CD14-positive monocyte (primary cell): Measurements from ENCODE around the gene TPM2. TPM values are rescaled to one million over a fixed set of nuclear protein-coding genes. Genes with fewer than 3 reads are reported as not detected.

Experiments used
- DNase-seq, 3 donors: peaks; one replicate each; pipeline ENCODE4 v3.0.0-alpha.2; 2011 to 2022
- H2AFZ ChIP-seq: 2 replicates; pipeline ENCODE4 v1.6.0; 2012; ENCODE audit warnings: mild to moderate bottlenecking, low read depth, low read length, inconsistent platforms; ENCODE audit not compliant: insufficient read depth, poor library complexity, severe bottlenecking
- H3K27ac ChIP-seq, 2 donors: 1 replicate in 1 of 2; 2 replicates in 1 of 2; pipeline ENCODE4 v1.5.1; 2012 to 2013; ENCODE audit warnings: low read length in 2 of 2, control low read depth in 1 of 2, inconsistent platforms in 1 of 2, low read depth in 1 of 2, mild to moderate bottlenecking in 1 of 2
- H3K27me3 ChIP-seq, 2 donors: one replicate each; pipeline versions ENCODE4 v1.6.0 to v1.6.1; 2011 to 2013; ENCODE audit warnings: low read length in 2 of 2; ENCODE audit not compliant: control insufficient read depth in 2 of 2, insufficient read depth in 2 of 2
- H3K36me3 ChIP-seq, 2 donors: replicated peaks in 1 of 2; 1 replicate in 1 of 2; 2 replicates in 1 of 2; pipeline versions ENCODE4 v1.5.1 to v1.6.1; 2012 to 2013; ENCODE audit warnings: low read length in 2 of 2, control low read depth in 1 of 2, inconsistent platforms in 1 of 2, mild to moderate bottlenecking in 1 of 2; ENCODE audit not compliant: insufficient read depth in 2 of 2, control insufficient read depth in 1 of 2
- H3K4me1 ChIP-seq, 2 donors: 1 replicate in 1 of 2; 2 replicates in 1 of 2; pipeline versions ENCODE4 v1.5.1 to v1.6.1; 2012 to 2013; ENCODE audit warnings: low read length in 2 of 2, control low read depth in 1 of 2, inconsistent platforms in 1 of 2, mild to moderate bottlenecking in 1 of 2, moderate library complexity in 1 of 2; ENCODE audit not compliant: insufficient read depth in 2 of 2, control insufficient read depth in 1 of 2
- H3K4me2 ChIP-seq: replicated peaks from 2 replicates; pipeline ENCODE3; 2012; ENCODE audit warnings: low read length, moderate library complexity, mild to moderate bottlenecking; ENCODE audit not compliant: poor library complexity, severe bottlenecking; ENCODE audit errors: extremely low read depth
- H3K4me3 ChIP-seq, 3 experiments: fragments of 200-600 bp in 1 of 3; sonication (generic) in 1 of 3; replicated peaks in 1 of 3; 1 replicate in 2 of 3; 2 replicates in 1 of 3; pipeline ENCODE4 v1.5.1; 2011 to 2013; ENCODE audit warnings: low read length in 3 of 3, mild to moderate bottlenecking in 3 of 3, control low read depth in 2 of 3, low read depth in 2 of 3, inconsistent platforms in 1 of 3, moderate library complexity in 1 of 3
- H3K79me2 ChIP-seq: 2 replicates; pipeline ENCODE4 v1.6.0; 2012; ENCODE audit warnings: mild to moderate bottlenecking, control low read depth, inconsistent platforms, low read length, moderate library complexity; ENCODE audit not compliant: insufficient read depth
- H3K9ac ChIP-seq: 2 replicates; pipeline ENCODE4 v1.6.0; 2017; ENCODE audit warnings: low read length, mild to moderate bottlenecking; ENCODE audit not compliant: insufficient read depth, poor library complexity, severe bottlenecking
- H3K9me3 ChIP-seq, 2 donors: replicated peaks in 1 of 2; 1 replicate in 1 of 2; 2 replicates in 1 of 2; pipeline versions ENCODE4 v1.5.1 to v1.6.1; 2012 to 2013; ENCODE audit warnings: low read length in 2 of 2, control low read depth in 1 of 2; ENCODE audit not compliant: control insufficient read depth in 1 of 2, insufficient read depth in 1 of 2
- H4K20me1 ChIP-seq: 2 replicates; pipeline ENCODE4 v1.6.0; 2012; ENCODE audit warnings: mild to moderate bottlenecking, low read length, control low read depth, moderate library complexity; ENCODE audit not compliant: insufficient read depth
- H3K27ac Mint-ChIP-seq, 7 donors: one replicate each; pipeline ENCODE4 v1.8.0; 2020; ENCODE audit warnings: mild to moderate bottlenecking in 7 of 7, mixed read lengths in 7 of 7, moderate library complexity in 6 of 7, inconsistent platforms in 2 of 7
- H3K27me3 Mint-ChIP-seq, 3 donors: one replicate each; pipeline ENCODE4 v1.8.0; 2021 to 2022; ENCODE audit warnings: low read depth in 3 of 3, mild to moderate bottlenecking in 3 of 3, mixed read lengths in 3 of 3, moderate library complexity in 3 of 3, inconsistent platforms in 1 of 3
- H3K36me3 Mint-ChIP-seq, 2 donors: one replicate each; pipeline ENCODE4 v1.8.0; 2020; ENCODE audit warnings: mixed read lengths in 2 of 2, inconsistent platforms in 1 of 2, mild to moderate bottlenecking in 1 of 2
- H3K4me1 Mint-ChIP-seq: one replicate; pipeline ENCODE4 v1.8.0; 2020; ENCODE audit warnings: mild to moderate bottlenecking, mixed read lengths
- H3K4me3 Mint-ChIP-seq, 2 donors: one replicate each; pipeline ENCODE4 v1.8.0; 2020; ENCODE audit warnings: mild to moderate bottlenecking in 2 of 2, mixed read lengths in 2 of 2, moderate library complexity in 1 of 2
- H3K9me3 Mint-ChIP-seq, 7 donors: one replicate each; pipeline ENCODE4 v1.8.0; 2020 to 2022; ENCODE audit warnings: mixed read lengths in 7 of 7, mild to moderate bottlenecking in 6 of 7, moderate library complexity in 6 of 7, inconsistent platforms in 2 of 7
- CTCF ChIP-seq: fragments of 200-600 bp; IDR thresholded peaks from one replicate; pipeline ENCODE4 v1.8.0; 2022; ENCODE audit warnings: antibody characterized with exemption, mild to moderate bottlenecking
- WGBS: methylation state at CpG from one replicate; pipeline ENCODE4 v1.1.5; 2013; ENCODE audit warnings: missing lambda C conversion rate; ENCODE audit not compliant: insufficient coverage; 5-methylcytosine and 5-hydroxymethylcytosine counted together
- intact Hi-C, 2 donors: fragments of 100-400 bp; cut with micrococcal nuclease; formaldehyde crosslinking; loops; one replicate each; pipeline versions ENCODE4 v1.15.0 to v1.15.1; 2023
- polyA plus RNA-seq, 3 donors: library from polyadenylated mRNA; depleted of rRNA in 1 of 3; unstranded in 2 of 3; stranded (reverse) in 1 of 3; fragments of 300-500 nt in 2 of 3; fragments of >200 nt in 1 of 3; fragmentation: Illumina TruSeq in 2 of 3; gene quantifications; 1 replicate in 2 of 3; 2 replicates in 1 of 3; pipeline ENCODE4 v1.2.3, GENCODE V29; 2012 to 2021

The TPM2 gene
- polyA plus RNA-seq, 3 donors: 7.7 TPM; not detected in 2

- no peak for DNase-seq
- no peaks in the 10 kb centered on the region for H4K20me1 ChIP-seq
- 65% methylated on average over 3 of the region's 3 CpGs for WGBS
- H2AFZ ChIP-seq: no peak overlapping the region
- no peaks in the 10 kb centered on the region for H3K9me3 ChIP-seq
- intact Hi-C loops: loop anchor here (5.0 kb wide), 5 partner anchors 38 to 547 kb away; partner anchors contain the start of genes CREB3 (in 1 of the 2), TESK1 (in 1 of the 2) and TLN1 (in 1 of the 2)
- Mint-ChIP-seq H3K9me3 (no peaks in the 10 kb centered on the region), H3K27me3 (peaks cover 0 to 8% (median 5%) of the 10 kb centered on the region in 3 donors), H3K36me3 (peaks cover 19 to 27% of the 10 kb centered on the region in 2 donors), H3K4me3 (peak overlapping the region; percentile 87 to 89), H3K27ac (peak overlapping the region in 1 of 7 donors; percentile 84), H3K4me1 (peaks cover 57% of the 10 kb centered on the region)
- peaks cover 31% of the 10 kb centered on the region for H3K79me2 ChIP-seq
- peaks cover 10 to 14% of the 10 kb centered on the region in 2 donors for H3K36me3 ChIP-seq
- no peaks in the 10 kb centered on the region for H3K27me3 ChIP-seq
- H3K27ac ChIP-seq: no peak overlapping the region
- H3K4me1 ChIP-seq: peaks cover 37 to 53% of the 10 kb centered on the region in 2 donors
- H3K9ac ChIP-seq: no peak overlapping the region
- TF ChIP-seq CTCF: no peak
- H3K4me3 ChIP-seq: peak overlapping the region in 1 of 3 experiments; percentile 83
- H3K4me2 ChIP-seq: peak overlapping the region; percentile 92
These were observed 30.4 kb downstream of the TPM2 start for GRCh38 chr9:35659340-35659739.

- peak overlapping the region; percentile 92 for H3K4me2 ChIP-seq
- intact Hi-C loops: loop anchor here (5.0 kb wide), 5 partner anchors 38 to 547 kb away; partner anchors contain the start of genes CREB3 (in 1 of the 2), TESK1 (in 1 of the 2) and TLN1 (in 1 of the 2)
- H3K36me3 ChIP-seq: peaks cover 10 to 14% of the 10 kb centered on the region in 2 donors
- H3K79me2 ChIP-seq: peaks cover 27% of the 10 kb centered on the region
- Mint-ChIP-seq H3K9me3 (no peaks in the 10 kb centered on the region), H3K27ac (peak overlapping the region in 6 of 7 donors; percentile 18 to 95 (median 76)), H3K4me3 (peak overlapping the region; percentile 87 to 89), H3K36me3 (peaks cover 19 to 27% of the 10 kb centered on the region in 2 donors), H3K27me3 (peaks cover 0 to 8% (median 5%) of the 10 kb centered on the region in 3 donors), H3K4me1 (peaks cover 52% of the 10 kb centered on the region)
- peak overlapping the region; percentile 83 to 94 (median 88) for H3K4me3 ChIP-seq
- DNase-seq: peak in 1 of 3 donors; percentile 30
- no peak for TF ChIP-seq CTCF
- peak overlapping the region; percentile 88 for H3K9ac ChIP-seq
- no peaks in the 10 kb centered on the region for H3K9me3 ChIP-seq
- H3K4me1 ChIP-seq: peaks cover 32 to 48% of the 10 kb centered on the region in 2 donors
- no peaks in the 10 kb centered on the region for H3K27me3 ChIP-seq
- peak overlapping the region; percentile 90 for H2AFZ ChIP-seq
- no peaks in the 10 kb centered on the region for H4K20me1 ChIP-seq
- 0% methylated on average over 2 of the region's 2 CpGs for WGBS
- peak overlapping the region; percentile 85 to 98 for H3K27ac ChIP-seq
These were observed 30.8 kb downstream of the TPM2 start for GRCh38 chr9:35658968-35659220.
